SJCRH30 (cell line): ENCODE measurements around the gene BCL2. TPM values are rescaled to one million over a fixed set of nuclear protein-coding genes. Genes with fewer than 3 reads are reported as not detected.

Experiments
- DNase-seq, 2 experiments: peaks; one replicate each; pipeline ENCODE4 v3.0.0-alpha.2; 2015 to 2020
- H3K27ac ChIP-seq: fragments of 250-450 bp; sonication (Bioruptor Pico); 2 replicates; pipeline ENCODE4 v1.5.1; 2020; ENCODE audit warnings: mild to moderate bottlenecking, moderate library complexity
- H3K27me3 ChIP-seq: fragments of 250-450 bp; sonication (Bioruptor Pico); 2 replicates; pipeline ENCODE4 v1.5.1; 2020; ENCODE audit warnings: mild to moderate bottlenecking, moderate library complexity
- H3K36me3 ChIP-seq: fragments of 250-450 bp; sonication (Bioruptor Pico); 2 replicates; pipeline ENCODE4 v1.5.1; 2020; ENCODE audit warnings: mild to moderate bottlenecking, moderate library complexity
- H3K4me1 ChIP-seq: fragments of 250-450 bp; sonication (Bioruptor Pico); 2 replicates; pipeline ENCODE4 v1.5.1; 2020; ENCODE audit warnings: mild to moderate bottlenecking, moderate library complexity
- H3K4me3 ChIP-seq: fragments of 250-450 bp; sonication (Bioruptor Pico); 2 replicates; pipeline ENCODE4 v1.5.1; 2020; ENCODE audit warnings: mild to moderate bottlenecking, moderate library complexity
- H3K9me3 ChIP-seq: fragments of 250-450 bp; sonication (Bioruptor Pico); replicated peaks from 2 replicates; pipeline ENCODE4 v1.5.1; 2020; ENCODE audit warnings: mild to moderate bottlenecking, moderate library complexity
- total RNA-seq: library from RNA; depleted of rRNA; stranded (reverse); fragments of >200 nt; shearing (Covaris generic); gene quantifications from 2 replicates; pipeline ENCODE4 v1.2.3, GENCODE V29; 2014

The BCL2 gene
- total RNA-seq, 1 experiment from 2014 or later = 6.8 TPM

- H3K4me3 ChIP-seq = no peak overlapping the region
- no peaks in the 10 kb centered on the region for H3K27me3 ChIP-seq
- H3K36me3 ChIP-seq = no peaks in the 10 kb centered on the region
- H3K4me1 ChIP-seq = no peaks in the 10 kb centered on the region
- no peak for DNase-seq
- H3K9me3 ChIP-seq = no peaks in the 10 kb centered on the region
- H3K27ac ChIP-seq = no peak overlapping the region
These were observed 29.3 kb downstream of the BCL2 start for GRCh38 chr18:63290166-63290820.

GRCh38 chr18:63288311-63288710, 31.3 kb downstream of the BCL2 start:
- Histone ChIP-seq H3K36me3 (no peaks in the 10 kb centered on the region), H3K27ac (no peak overlapping the region), H3K9me3 (no peaks in the 10 kb centered on the region), H3K4me1 (no peaks in the 10 kb centered on the region), H3K4me3 (no peak overlapping the region), H3K27me3 (no peaks in the 10 kb centered on the region)
- no peak for DNase-seq

- Histone ChIP-seq H3K9me3 (no peaks in the 10 kb centered on the region), H3K4me1 (no peaks in the 10 kb centered on the region), H3K4me3 (no peak overlapping the region), H3K27me3 (no peaks in the 10 kb centered on the region), H3K36me3 (no peaks in the 10 kb centered on the region), H3K27ac (no peak overlapping the region)
- DNase-seq = no peak
These were observed 31.8 kb downstream of the BCL2 start for GRCh38 chr18:63287691-63288220.

GRCh38 chr18:63286926-63287325, 32.6 kb downstream of the BCL2 start:
- no peak for DNase-seq
- Histone ChIP-seq H3K27ac (no peak overlapping the region), H3K4me1 (no peaks in the 10 kb centered on the region), H3K4me3 (no peak overlapping the region), H3K36me3 (no peaks in the 10 kb centered on the region), H3K27me3 (no peaks in the 10 kb centered on the region), H3K9me3 (no peaks in the 10 kb centered on the region)

- no peak for DNase-seq
- Histone ChIP-seq H3K9me3 (no peaks in the 10 kb centered on the region), H3K27me3 (no peaks in the 10 kb centered on the region), H3K36me3 (no peaks in the 10 kb centered on the region), H3K4me3 (no peak overlapping the region), H3K4me1 (no peaks in the 10 kb centered on the region), H3K27ac (no peak overlapping the region)
These were observed 34.5 kb downstream of the BCL2 start for GRCh38 chr18:63284827-63285733.

- no peaks in the 10 kb centered on the region for H3K27me3 ChIP-seq
- DNase-seq = no peak
- no peaks in the 10 kb centered on the region for H3K9me3 ChIP-seq
- no peak overlapping the region for H3K27ac ChIP-seq
- no peaks in the 10 kb centered on the region for H3K36me3 ChIP-seq
- H3K4me3 ChIP-seq = no peak overlapping the region
- no peaks in the 10 kb centered on the region for H3K4me1 ChIP-seq
These were observed 35.3 kb downstream of the BCL2 start for GRCh38 chr18:63284173-63284799.

GRCh38 chr18:63283305-63284094, 36.1 kb downstream of the BCL2 start:
- no peaks in the 10 kb centered on the region for H3K36me3 ChIP-seq
- H3K27ac ChIP-seq = no peak overlapping the region
- no peak overlapping the region for H3K4me3 ChIP-seq
- no peak for DNase-seq
- no peaks in the 10 kb centered on the region for H3K4me1 ChIP-seq
- no peaks in the 10 kb centered on the region for H3K9me3 ChIP-seq
- no peaks in the 10 kb centered on the region for H3K27me3 ChIP-seq

GRCh38 chr18:63282793-63283192, 36.8 kb downstream of the BCL2 start:
- H3K27ac ChIP-seq = no peak overlapping the region
- H3K27me3 ChIP-seq = no peaks in the 10 kb centered on the region
- H3K4me1 ChIP-seq = no peaks in the 10 kb centered on the region
- H3K36me3 ChIP-seq = no peaks in the 10 kb centered on the region
- H3K9me3 ChIP-seq = no peaks in the 10 kb centered on the region
- H3K4me3 ChIP-seq = no peak overlapping the region
- no peak for DNase-seq

GRCh38 chr18:63273222-63273927, 46.2 kb downstream of the BCL2 start:
- Histone ChIP-seq H3K9me3 (no peaks in the 10 kb centered on the region), H3K36me3 (no peaks in the 10 kb centered on the region), H3K27ac (no peak overlapping the region), H3K27me3 (no peaks in the 10 kb centered on the region), H3K4me3 (no peak overlapping the region), H3K4me1 (no peaks in the 10 kb centered on the region)
- DNase-seq = no peak

GRCh38 chr18:63272638-63273037, 46.9 kb downstream of the BCL2 start:
- H3K27me3 ChIP-seq = no peaks in the 10 kb centered on the region
- H3K4me1 ChIP-seq = no peaks in the 10 kb centered on the region
- no peak overlapping the region for H3K4me3 ChIP-seq
- H3K27ac ChIP-seq = no peak overlapping the region
- H3K9me3 ChIP-seq = no peaks in the 10 kb centered on the region
- H3K36me3 ChIP-seq = no peaks in the 10 kb centered on the region
- DNase-seq = no peak

- Histone ChIP-seq H3K36me3 (no peaks in the 10 kb centered on the region), H3K4me1 (no peaks in the 10 kb centered on the region), H3K9me3 (no peaks in the 10 kb centered on the region), H3K4me3 (no peak overlapping the region), H3K27me3 (no peaks in the 10 kb centered on the region), H3K27ac (no peak overlapping the region)
- DNase-seq = no peak
These were observed 47.7 kb downstream of the BCL2 start for GRCh38 chr18:63271881-63272299.

GRCh38 chr18:63271148-63271547, 48.4 kb downstream of the BCL2 start:
- Histone ChIP-seq H3K27me3 (no peaks in the 10 kb centered on the region), H3K9me3 (no peaks in the 10 kb centered on the region), H3K4me3 (no peak overlapping the region), H3K36me3 (no peaks in the 10 kb centered on the region), H3K4me1 (no peaks in the 10 kb centered on the region), H3K27ac (no peak overlapping the region)
- no peak for DNase-seq

- H3K27me3 ChIP-seq = no peaks in the 10 kb centered on the region
- no peak for DNase-seq
- H3K27ac ChIP-seq = no peak overlapping the region
- H3K36me3 ChIP-seq = no peaks in the 10 kb centered on the region
- no peak overlapping the region for H3K4me3 ChIP-seq
- no peaks in the 10 kb centered on the region for H3K9me3 ChIP-seq
- no peaks in the 10 kb centered on the region for H3K4me1 ChIP-seq
These were observed 51.4 kb downstream of the BCL2 start for GRCh38 chr18:63267975-63268721.
